SK-N-SH treated with all-trans-retinoic acid at 6 μM for 48 hours (cell line): ENCODE data around the gene PROZ.

Experiments
- ARNTL ChIP-seq: fragments of 450-650 bp; formaldehyde crosslinking; IDR thresholded peaks from 2 replicates; pipeline ENCODE4 v1.5.0; 2020; ENCODE audit warnings: low read depth, mild to moderate bottlenecking, moderate library complexity, borderline replicate concordance
- CSRNP3 ChIP-seq: fragments of 250-450 bp; sonication (Bioruptor Pico); IDR thresholded peaks from 2 replicates; pipeline ENCODE4 v1.5.1; 2021; ENCODE audit warnings: mild to moderate bottlenecking, moderate library complexity
- GLIS3 ChIP-seq: fragments of 250-450 bp; sonication (Bioruptor Pico); IDR thresholded peaks from 2 replicates; pipeline ENCODE4 v1.5.0; 2020; ENCODE audit warnings: mild to moderate bottlenecking, moderate library complexity
- OSR1 ChIP-seq: fragments of 250-450 bp; sonication (Bioruptor Pico); IDR thresholded peaks from 2 replicates; pipeline ENCODE4 v1.8.0; 2022; ENCODE audit warnings: moderate library complexity, mild to moderate bottlenecking, inconsistent platforms
- PATZ1 ChIP-seq: fragments of 250-450 bp; sonication (Bioruptor Pico); IDR thresholded peaks from 2 replicates; pipeline ENCODE4 v1.8.0; 2020; ENCODE audit warnings: mild to moderate bottlenecking, moderate library complexity, borderline replicate concordance
- TOX ChIP-seq: fragments of 250-450 bp; sonication (Bioruptor Pico); IDR thresholded peaks from 2 replicates; pipeline ENCODE4 v1.8.0; 2021; ENCODE audit warnings: mild to moderate bottlenecking, moderate library complexity, borderline replicate concordance
- ZC3H10 ChIP-seq: fragments of 250-450 bp; sonication (Bioruptor Pico); IDR thresholded peaks from 2 replicates; pipeline ENCODE4 v1.5.1; 2021; ENCODE audit warnings: mild to moderate bottlenecking, moderate library complexity
- ZFP3 ChIP-seq: fragments of 250-450 bp; sonication (Bioruptor Pico); IDR thresholded peaks from 2 replicates; pipeline ENCODE4 v1.5.0; 2020; ENCODE audit warnings: mild to moderate bottlenecking, moderate library complexity
- ZFP30 ChIP-seq: fragments of 450-650 bp; formaldehyde crosslinking; IDR thresholded peaks from 2 replicates; pipeline ENCODE4 v1.5.0; 2022; ENCODE audit warnings: mild to moderate bottlenecking, moderate library complexity
- ZNF565 ChIP-seq: fragments of 450-650 bp; formaldehyde crosslinking; conservative IDR thresholded peaks from 2 replicates; pipeline ENCODE4 v1.5.0; 2020; ENCODE audit warnings: low read depth, mild to moderate bottlenecking, moderate library complexity
- ZNF8 ChIP-seq: fragments of 450-650 bp; formaldehyde crosslinking; IDR thresholded peaks from 2 replicates; pipeline ENCODE4 v1.5.0; 2020; ENCODE audit warnings: mild to moderate bottlenecking, moderate library complexity

GRCh38 chr13:113110048-113110851, 48.2 kb upstream of the PROZ start:
- TF ChIP-seq ZNF8 (CRISPR knock-in tag) (no peak), ZFP3 (CRISPR knock-in tag) (no peak), OSR1 (CRISPR knock-in tag) (no peak), ARNTL (no peak), GLIS3 (CRISPR knock-in tag) (no peak), ZFP30 (no peak), ZC3H10 (CRISPR knock-in tag) (no peak), CSRNP3 (CRISPR knock-in tag) (no peak), ZNF565 (CRISPR knock-in tag) (no peak), TOX (CRISPR knock-in tag) (no peak), PATZ1 (CRISPR knock-in tag) (no peak)
